ENCODE data around the gene PRDM4.

- TF ChIP-seq EZH2 (IDR thresholded peaks at IDR 0.05; ENCODE audit: borderline replicate concordance) (no peak), CTCF (IDR thresholded peaks at IDR 0.05; ENCODE audit: poor library complexity) (no peak), EZH2phosphoT487 (IDR thresholded peaks at IDR 0.05; ENCODE audit: low read depth, severe bottlenecking, unreplicated experiment) (no peak)
Measured at GRCh38 chr12:107702106-107702505, 58.8 kb downstream of the PRDM4 start.

Measured in hepatocyte (in vitro differentiated cells).